Measurements from ENCODE around the gene KCTD7.

DNA sequence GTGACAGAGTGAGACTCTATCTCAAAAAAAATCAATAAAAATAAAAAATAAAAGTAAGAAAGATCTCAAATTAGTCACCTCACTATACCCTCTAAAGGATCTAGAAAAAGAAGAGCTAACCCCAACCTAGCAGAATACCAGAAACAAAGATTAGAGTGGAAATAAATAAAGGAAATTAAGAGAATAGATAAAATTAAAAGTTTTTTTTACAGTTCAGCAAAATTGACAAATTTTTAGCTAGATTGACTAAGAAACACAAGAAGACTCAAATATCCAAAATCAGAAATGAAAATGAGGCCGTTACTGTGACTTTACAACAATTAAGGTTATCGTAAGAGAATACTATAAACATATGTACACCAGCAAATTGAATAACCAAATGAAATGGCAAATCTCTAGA, 29.1 kb downstream of the KCTD7 start:
- TF ChIP-seq, protein P1, sequence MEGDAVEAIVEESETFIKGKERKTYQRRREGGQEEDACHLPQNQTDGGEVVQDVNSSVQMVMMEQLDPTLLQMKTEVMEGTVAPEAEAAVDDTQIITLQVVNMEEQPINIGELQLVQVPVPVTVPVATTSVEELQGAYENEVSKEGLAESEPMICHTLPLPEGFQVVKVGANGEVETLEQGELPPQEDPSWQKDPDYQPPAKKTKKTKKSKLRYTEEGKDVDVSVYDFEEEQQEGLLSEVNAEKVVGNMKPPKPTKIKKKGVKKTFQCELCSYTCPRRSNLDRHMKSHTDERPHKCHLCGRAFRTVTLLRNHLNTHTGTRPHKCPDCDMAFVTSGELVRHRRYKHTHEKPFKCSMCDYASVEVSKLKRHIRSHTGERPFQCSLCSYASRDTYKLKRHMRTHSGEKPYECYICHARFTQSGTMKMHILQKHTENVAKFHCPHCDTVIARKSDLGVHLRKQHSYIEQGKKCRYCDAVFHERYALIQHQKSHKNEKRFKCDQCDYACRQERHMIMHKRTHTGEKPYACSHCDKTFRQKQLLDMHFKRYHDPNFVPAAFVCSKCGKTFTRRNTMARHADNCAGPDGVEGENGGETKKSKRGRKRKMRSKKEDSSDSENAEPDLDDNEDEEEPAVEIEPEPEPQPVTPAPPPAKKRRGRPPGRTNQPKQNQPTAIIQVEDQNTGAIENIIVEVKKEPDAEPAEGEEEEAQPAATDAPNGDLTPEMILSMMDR (IDR thresholded peaks at IDR 0.05), result no peak
- TF ChIP-seq POLR2A (IDR thresholded peaks at IDR 0.05) (no peak), POLR2AphosphoS5 (IDR thresholded peaks at IDR 0.05) (no peak)

Data from prostate gland (tissue), 2 donors.